Fibroblast of lung (primary cell): ENCODE measurements around the gene FBXL13. TPM values are rescaled to one million over a fixed set of nuclear protein-coding genes. Genes with fewer than 3 reads are reported as not detected.
A peak's percentile ranks its signal among the peaks of the same experiment; 100 is the strongest.

Source experiments
- DNase-seq, 2 donors: peaks; one replicate each; pipeline versions ENCODE4 v3.0.0 to v3.0.0-alpha.2; 2010; ENCODE audit warnings: low read depth in 2 of 2
- H2AFZ ChIP-seq: 2 replicates; pipeline ENCODE4 v1.5.1; 2012; ENCODE audit warnings: low read length, control low read depth, inconsistent platforms
- H3K27ac ChIP-seq: 2 replicates; pipeline ENCODE4 v1.5.1; 2011; ENCODE audit warnings: low read length, control low read depth; ENCODE audit not compliant: insufficient read depth
- H3K27me3 ChIP-seq: 2 replicates; pipeline ENCODE4 v1.5.1; 2011; ENCODE audit warnings: mild to moderate bottlenecking, low read length; ENCODE audit not compliant: control insufficient read depth, insufficient read depth
- H3K36me3 ChIP-seq: 2 replicates; pipeline ENCODE4 v1.5.1; 2011; ENCODE audit warnings: low read length; ENCODE audit not compliant: control insufficient read depth, insufficient read depth
- H3K4me1 ChIP-seq: 2 replicates; pipeline ENCODE4 v1.5.1; 2011; ENCODE audit warnings: low read length; ENCODE audit not compliant: control insufficient read depth, insufficient read depth; ENCODE audit errors: extremely low read depth
- H3K4me2 ChIP-seq: 2 replicates; pipeline ENCODE4 v1.5.1; 2011; ENCODE audit warnings: low read length, control low read depth; ENCODE audit not compliant: insufficient read depth; ENCODE audit errors: extremely low read depth
- H3K4me3 ChIP-seq, 4 experiments: fragments of 200-600 bp in 1 of 4; sonication (generic) in 1 of 4; replicated peaks in 1 of 4; 2 replicates each; pipeline ENCODE4 v1.5.1; 2011 to 2016; ENCODE audit warnings: low read length in 4 of 4, low read depth in 3 of 4, mild to moderate bottlenecking in 3 of 4, control low read depth in 2 of 4, inconsistent platforms in 1 of 4, mixed read lengths in 1 of 4; ENCODE audit not compliant: insufficient read depth in 1 of 4; ENCODE audit errors: control extremely low read depth in 1 of 4
- H3K79me2 ChIP-seq: 2 replicates; pipeline ENCODE4 v1.5.1; 2012; ENCODE audit warnings: mild to moderate bottlenecking, low read length, inconsistent platforms; ENCODE audit not compliant: control insufficient read depth, insufficient read depth
- H3K9ac ChIP-seq: 2 replicates; pipeline ENCODE4 v1.5.1; 2011; ENCODE audit warnings: mild to moderate bottlenecking, low read length, control low read depth; ENCODE audit not compliant: insufficient read depth
- H3K9me3 ChIP-seq: 2 replicates; pipeline ENCODE4 v1.5.1; 2012; ENCODE audit warnings: low read depth, low read length; ENCODE audit not compliant: control insufficient read depth, insufficient read depth
- H4K20me1 ChIP-seq: 2 replicates; pipeline ENCODE4 v1.5.1; 2011; ENCODE audit warnings: low read length; ENCODE audit not compliant: control insufficient read depth, insufficient read depth; ENCODE audit errors: extremely low read depth
- CTCF ChIP-seq, 2 donors: IDR thresholded peaks in 1 of 2; conservative IDR thresholded peaks in 1 of 2; 1 replicate in 1 of 2; 2 replicates in 1 of 2; pipeline ENCODE4 v1.5.1; 2011 to 2012; ENCODE audit warnings: low read length in 2 of 2, control low read depth in 1 of 2, inconsistent platforms in 1 of 2, low read depth in 1 of 2, mild to moderate bottlenecking in 1 of 2
- EZH2 ChIP-seq: IDR thresholded peaks from 2 replicates; pipeline ENCODE4 v1.5.1; 2012; ENCODE audit warnings: low read length, control low read depth, mild to moderate bottlenecking; ENCODE audit errors: missing control alignments
- polyA plus RNA-seq, 2 donors: library from polyadenylated mRNA; depleted of rRNA in 1 of 2; stranded (reverse) in 1 of 2; unstranded in 1 of 2; fragments of >200 nt; gene quantifications; 2 replicates each; pipeline ENCODE4 v1.2.1, GENCODE V29; 2011 to 2012; ENCODE audit warnings: missing spikeins in 1 of 2
- total RNA-seq: library from RNA; depleted of rRNA; stranded (reverse); fragments of >200 nt; gene quantifications from 2 replicates; pipeline ENCODE4 v1.2.1, GENCODE V29; 2014

The FBXL13 gene
- total and polyA plus RNA-seq, 2 donors (not counting 1 experiment from before 2014, with no cell fraction given) = 0.41 to 0.66 TPM

- no peaks in the 10 kb centered on the region for H3K79me2 ChIP-seq
- no peak overlapping the region for H2AFZ ChIP-seq
- no peak overlapping the region for H3K9ac ChIP-seq
- H3K27ac ChIP-seq = no peak overlapping the region
- no peak overlapping the region for H3K4me2 ChIP-seq
- no peak for TF ChIP-seq CTCF (conservative IDR thresholded peaks at IDR 0.05 in 1 of 2, IDR thresholded peaks at IDR 0.05 in 1 of 2; ENCODE audit: low read depth in 1 of 2, low read length in 2 of 2)
- H3K9me3 ChIP-seq = no peaks in the 10 kb centered on the region
- peak overlapping the region in 1 of 4 experiments; percentile 30 for H3K4me3 ChIP-seq
- no peaks in the 10 kb centered on the region for H3K27me3 ChIP-seq
- H3K36me3 ChIP-seq = no peaks in the 10 kb centered on the region
- peaks cover 8% of the 10 kb centered on the region for H3K4me1 ChIP-seq
- DNase-seq = peak; percentile 52 to 82
- no peaks in the 10 kb centered on the region for H4K20me1 ChIP-seq
Measured at GRCh38 chr7:102916881-102917280, 157.7 kb downstream of the FBXL13 start.

DNA sequence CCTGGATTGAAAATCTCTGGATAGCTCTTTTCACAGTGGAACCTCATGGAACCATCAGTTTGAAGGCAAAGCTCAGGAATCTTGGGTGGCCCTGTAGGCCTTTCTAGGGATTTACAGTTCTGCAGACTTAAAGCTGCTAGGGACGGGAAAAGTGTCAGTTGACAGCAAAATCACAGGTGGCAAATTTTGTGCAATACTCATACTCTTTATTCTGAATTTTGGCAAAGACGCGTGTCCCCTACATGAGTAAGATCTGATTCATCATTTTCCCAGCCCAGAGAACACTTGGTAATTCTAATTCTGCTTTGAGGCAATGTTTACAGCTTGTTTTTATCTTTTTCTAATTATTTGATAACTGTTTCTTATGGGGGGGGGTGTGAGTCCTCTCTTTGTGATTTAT is 158.2 kb downstream of the FBXL13 start:
- Histone ChIP-seq H3K79me2 (no peaks in the 10 kb centered on the region), H4K20me1 (no peaks in the 10 kb centered on the region), H3K36me3 (no peaks in the 10 kb centered on the region), H3K27ac (no peak overlapping the region), H3K9ac (no peak overlapping the region), H3K4me1 (peaks cover 8% of the 10 kb centered on the region), H3K9me3 (no peaks in the 10 kb centered on the region), H2AFZ (no peak overlapping the region), H3K27me3 (no peaks in the 10 kb centered on the region), H3K4me3 (peak overlapping the region in 1 of 4 experiments; percentile 30), H3K4me2 (peak overlapping the region; percentile 32)
- TF ChIP-seq EZH2 (no peak), CTCF (conservative IDR thresholded peaks at IDR 0.05 in 1 of 2, IDR thresholded peaks at IDR 0.05 in 1 of 2; ENCODE audit: low read depth in 1 of 2, low read length in 2 of 2) (peak in 1 of 2 donors; percentile 18)
- DNase-seq = peak; percentile 88 to 90

DNA sequence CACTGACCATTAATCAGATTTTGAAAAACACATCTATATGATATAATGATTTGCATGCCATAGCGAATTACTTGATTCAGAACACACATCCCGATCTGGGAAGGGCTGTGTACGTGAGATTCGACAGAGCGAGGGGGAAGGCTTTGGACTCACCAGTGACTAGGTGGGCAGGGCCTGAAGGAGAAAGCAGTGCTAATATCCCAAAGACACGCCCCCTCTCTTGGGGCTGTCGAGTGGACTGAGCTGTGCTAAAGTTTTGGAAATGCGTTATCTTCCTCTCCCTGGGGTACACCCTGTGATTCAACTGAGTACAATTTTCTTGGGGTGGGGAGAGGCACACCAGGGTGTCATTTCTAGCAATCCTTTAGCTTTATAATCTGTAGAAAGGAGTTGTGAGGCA is 160.0 kb downstream of the FBXL13 start:
- H3K27me3 ChIP-seq = no peaks in the 10 kb centered on the region
- no peaks in the 10 kb centered on the region for H4K20me1 ChIP-seq
- H3K27ac ChIP-seq = peak overlapping the region; percentile 2
- H3K9me3 ChIP-seq = no peaks in the 10 kb centered on the region
- TF ChIP-seq EZH2 = no peak
- no peak for TF ChIP-seq CTCF (conservative IDR thresholded peaks at IDR 0.05 in 1 of 2, IDR thresholded peaks at IDR 0.05 in 1 of 2; ENCODE audit: low read depth in 1 of 2, low read length in 2 of 2)
- DNase-seq = peak; percentile 92 to 93
- peak overlapping the region; percentile 54 for H3K4me2 ChIP-seq
- H3K4me1 ChIP-seq = peaks cover 8% of the 10 kb centered on the region
- no peaks in the 10 kb centered on the region for H3K79me2 ChIP-seq
- H3K36me3 ChIP-seq = no peaks in the 10 kb centered on the region
- H3K4me3 ChIP-seq = peak overlapping the region in 3 of 4 experiments; percentile 35 to 90 (median 67)
- H2AFZ ChIP-seq = no peak overlapping the region
- H3K9ac ChIP-seq = no peak overlapping the region
